Measurements from ENCODE around the gene ADAM12.

The ADAM12 gene

GRCh38 chr10:126087153-126087680 lies 301.1 kb downstream of the ADAM12 start:
- ATAC-seq = no peak
- no peak for TF ChIP-seq ZNF565 (CRISPR knock-in tag; conservative IDR thresholded peaks at IDR 0.05; ENCODE audit: low read depth)
- TF ChIP-seq SNAI2 (CRISPR knock-in tag; IDR thresholded peaks at IDR 0.05) = no peak
- no peak for TF ChIP-seq BACH2 (CRISPR knock-in tag; IDR thresholded peaks at IDR 0.05; ENCODE audit: borderline replicate concordance)

- no peak for TF ChIP-seq PPARA (CRISPR knock-in tag; IDR thresholded peaks at IDR 0.05; ENCODE audit: borderline replicate concordance)
- TF ChIP-seq ISL1 (CRISPR knock-in tag; IDR thresholded peaks at IDR 0.05) = no peak
- no peak for TF ChIP-seq ZC3H10 (CRISPR knock-in tag; IDR thresholded peaks at IDR 0.05)
- no peak for TF ChIP-seq CSDC2 (CRISPR knock-in tag; IDR thresholded peaks at IDR 0.05)
- no peak for TF ChIP-seq RARB (CRISPR knock-in tag; IDR thresholded peaks at IDR 0.05)
- no peak for TF ChIP-seq BACH2 (CRISPR knock-in tag; IDR thresholded peaks at IDR 0.05; ENCODE audit: borderline replicate concordance)
- no peak for TF ChIP-seq ZFP30 (CRISPR knock-in tag; IDR thresholded peaks at IDR 0.05)
- no peak for TF ChIP-seq GLIS3 (CRISPR knock-in tag; IDR thresholded peaks at IDR 0.05)
- TF ChIP-seq SNAI2 (CRISPR knock-in tag; IDR thresholded peaks at IDR 0.05) = no peak
- ATAC-seq = no peak
Observed at GRCh38 chr10:126085806-126086205, 302.5 kb downstream of the ADAM12 start.

- TF ChIP-seq OSR1 (CRISPR knock-in tag; IDR thresholded peaks at IDR 0.05) (no peak), ARNTL (CRISPR knock-in tag; IDR thresholded peaks at IDR 0.05; ENCODE audit: borderline replicate concordance, low read depth) (no peak), BACH2 (CRISPR knock-in tag; IDR thresholded peaks at IDR 0.05; ENCODE audit: borderline replicate concordance) (no peak), ISL1 (CRISPR knock-in tag; IDR thresholded peaks at IDR 0.05) (no peak), TSHZ2 (CRISPR knock-in tag; IDR thresholded peaks at IDR 0.05) (no peak), TCF4 (CRISPR knock-in tag; IDR thresholded peaks at IDR 0.05; ENCODE audit: borderline replicate concordance) (no peak), ZNF70 (CRISPR knock-in tag; IDR thresholded peaks at IDR 0.05) (no peak), ZC3H10 (CRISPR knock-in tag; IDR thresholded peaks at IDR 0.05) (no peak)
- ATAC-seq = no peak
Observed at GRCh38 chr10:126084369-126084768, 303.9 kb downstream of the ADAM12 start.

- ATAC-seq = no peak
- no peak for TF ChIP-seq ZNF70 (CRISPR knock-in tag; IDR thresholded peaks at IDR 0.05)
- no peak for TF ChIP-seq ZFP3 (CRISPR knock-in tag; IDR thresholded peaks at IDR 0.05)
- no peak for TF ChIP-seq ZC3H10 (CRISPR knock-in tag; IDR thresholded peaks at IDR 0.05)
- TF ChIP-seq PPARA (CRISPR knock-in tag; IDR thresholded peaks at IDR 0.05; ENCODE audit: borderline replicate concordance) = no peak
- no peak for TF ChIP-seq ZNF8 (CRISPR knock-in tag; IDR thresholded peaks at IDR 0.05)
- TF ChIP-seq POU6F1 (CRISPR knock-in tag; IDR thresholded peaks at IDR 0.05; ENCODE audit: borderline replicate concordance, low read depth) = no peak
- TF ChIP-seq CSRNP3 (CRISPR knock-in tag; IDR thresholded peaks at IDR 0.05) = no peak
- TF ChIP-seq CSDC2 (CRISPR knock-in tag; IDR thresholded peaks at IDR 0.05) = no peak
- TF ChIP-seq SNAI2 (CRISPR knock-in tag; IDR thresholded peaks at IDR 0.05) = no peak
Observed at GRCh38 chr10:126083009-126083408, 305.3 kb downstream of the ADAM12 start.

GRCh38 chr10:126081841-126082466 lies 306.3 kb downstream of the ADAM12 start:
- no peak for TF ChIP-seq SNAI2 (CRISPR knock-in tag; IDR thresholded peaks at IDR 0.05)
- no peak for TF ChIP-seq CSDC2 (CRISPR knock-in tag; IDR thresholded peaks at IDR 0.05)
- ATAC-seq = no peak; the same call in 1 of the 3 replicates
